ENCODE results near the gene IFITM2.

IFITM2 gene

DNA sequence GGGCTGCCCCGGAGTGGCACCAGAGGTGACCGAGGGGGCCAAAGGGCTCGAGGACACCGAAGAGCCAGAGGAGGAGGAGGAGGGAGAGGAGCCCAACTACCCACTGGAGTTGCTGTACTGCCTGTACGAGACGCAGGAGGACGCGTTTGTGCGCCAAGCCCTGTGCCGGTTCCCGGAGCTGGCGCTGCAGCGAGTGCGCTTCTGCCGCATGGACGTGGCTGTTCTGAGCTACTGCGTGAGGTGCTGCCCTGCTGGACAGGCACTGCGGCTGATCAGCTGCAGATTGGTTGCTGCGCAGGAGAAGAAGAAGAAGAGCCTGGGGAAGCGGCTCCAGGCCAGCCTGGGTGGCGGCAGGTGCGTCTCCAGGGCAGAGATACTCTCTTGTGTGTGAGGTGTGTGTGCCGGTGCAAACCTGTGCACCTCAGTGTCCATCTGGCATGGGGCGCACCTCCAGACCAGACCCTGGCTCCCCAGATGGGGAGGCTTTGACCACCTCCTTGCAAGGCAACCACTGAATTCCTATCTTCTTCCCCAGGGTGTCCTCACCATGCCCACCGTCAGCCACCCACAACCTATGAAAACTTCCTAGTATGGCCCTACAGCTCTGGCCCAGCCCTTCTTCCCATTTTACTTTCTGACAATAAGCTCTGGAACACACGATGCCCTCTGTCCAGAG, 26.0 kb upstream of the IFITM2 start:
- no peak for DNase-seq (ENCODE audit: low read depth in 3 of 3, low spot score in 1 of 3)

DNA sequence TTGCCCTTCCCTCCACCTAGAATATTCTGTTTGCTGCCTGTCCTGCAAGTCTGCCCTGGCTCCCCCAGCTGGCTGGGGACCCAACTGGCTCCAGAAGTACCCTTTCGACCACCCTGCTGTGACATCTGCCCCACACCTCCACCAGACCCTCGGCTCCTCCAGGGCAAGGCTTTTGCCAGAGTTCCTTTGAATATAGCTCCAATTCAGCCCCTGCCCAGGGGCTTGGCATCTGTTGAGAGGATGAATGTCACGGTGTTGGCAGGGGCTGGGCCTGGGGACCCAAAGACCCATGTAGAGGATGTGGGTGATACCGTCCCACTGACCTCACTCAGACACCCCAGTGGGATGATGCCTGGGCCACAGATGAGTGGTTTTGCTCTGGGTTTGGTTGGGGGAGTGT, 25.4 kb upstream of the IFITM2 start:
- DNase-seq (ENCODE audit: low read depth in 3 of 3, low spot score in 1 of 3), result no peak

DNA sequence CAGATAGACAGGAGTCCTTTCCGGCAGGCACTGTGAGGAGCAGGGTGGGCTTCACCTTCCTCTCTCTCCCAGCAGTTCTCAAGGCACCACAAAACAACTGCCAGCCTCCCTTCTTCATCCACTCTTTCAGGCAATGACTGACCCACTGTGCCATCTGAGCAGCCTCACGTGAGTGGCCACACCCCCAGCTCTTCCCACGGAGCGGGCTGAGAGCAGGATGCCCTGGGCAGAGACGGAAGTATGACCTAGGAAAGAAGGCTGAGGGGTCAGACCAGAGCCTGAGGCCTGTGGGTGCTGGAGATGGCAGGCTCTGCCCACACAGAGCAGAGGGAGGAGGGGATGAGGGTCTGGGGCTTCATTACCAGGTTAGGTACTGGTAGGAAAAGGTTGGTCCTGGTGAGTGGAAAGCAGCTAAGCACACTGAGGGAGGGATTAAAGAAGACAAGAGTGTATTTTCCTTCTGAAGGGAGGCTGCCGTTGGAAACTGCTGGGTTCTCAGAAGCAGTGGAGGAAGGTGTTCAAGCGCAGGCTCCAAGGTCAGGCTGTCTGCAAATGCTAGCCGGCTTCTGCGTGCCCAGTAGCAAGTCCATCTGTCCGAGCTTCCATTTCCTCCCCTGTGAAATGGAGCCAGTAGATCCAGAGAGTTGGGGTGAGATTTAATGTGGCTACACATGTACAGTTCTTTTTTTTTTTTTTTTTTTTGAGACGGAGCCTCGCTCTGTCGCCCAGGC, 24.8 kb upstream of the IFITM2 start:
- DNase-seq (ENCODE audit: low read depth in 3 of 3, low spot score in 1 of 3), result no peak

DNA sequence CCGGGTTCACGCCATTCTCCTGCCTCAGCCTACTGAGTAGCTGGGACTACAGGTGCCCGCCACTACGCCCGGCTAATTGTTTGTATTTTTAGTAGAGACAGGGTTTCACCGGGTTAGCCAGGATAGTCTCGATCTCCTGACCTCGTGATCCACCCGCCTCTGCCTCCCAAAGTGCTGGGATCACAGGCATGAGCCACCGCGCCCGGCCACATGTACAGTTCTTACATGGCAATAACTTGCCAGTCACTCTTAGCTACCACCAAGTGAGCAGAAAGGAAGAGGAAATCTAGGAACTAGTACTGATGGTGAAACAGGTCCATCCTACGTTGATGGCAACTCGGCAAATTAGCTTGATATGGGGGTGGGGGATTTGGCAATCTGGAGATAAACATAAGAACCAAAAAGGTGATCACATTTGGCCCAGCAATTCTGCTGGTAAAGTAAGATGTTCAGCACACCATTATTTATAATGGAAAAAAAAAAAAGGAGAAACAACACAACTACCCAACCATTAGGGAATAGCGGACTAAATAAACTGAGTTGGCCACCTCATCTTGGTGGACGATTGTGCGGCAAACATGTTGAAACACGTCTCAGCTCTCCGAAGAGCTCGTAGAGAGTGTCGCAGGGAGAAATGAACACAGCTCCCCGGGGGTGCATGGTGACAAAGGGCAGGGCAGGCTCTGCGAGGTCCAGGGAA, 24.1 kb upstream of the IFITM2 start:
- DNase-seq (ENCODE audit: low read depth in 3 of 3, low spot score in 1 of 3), result no peak

DNA sequence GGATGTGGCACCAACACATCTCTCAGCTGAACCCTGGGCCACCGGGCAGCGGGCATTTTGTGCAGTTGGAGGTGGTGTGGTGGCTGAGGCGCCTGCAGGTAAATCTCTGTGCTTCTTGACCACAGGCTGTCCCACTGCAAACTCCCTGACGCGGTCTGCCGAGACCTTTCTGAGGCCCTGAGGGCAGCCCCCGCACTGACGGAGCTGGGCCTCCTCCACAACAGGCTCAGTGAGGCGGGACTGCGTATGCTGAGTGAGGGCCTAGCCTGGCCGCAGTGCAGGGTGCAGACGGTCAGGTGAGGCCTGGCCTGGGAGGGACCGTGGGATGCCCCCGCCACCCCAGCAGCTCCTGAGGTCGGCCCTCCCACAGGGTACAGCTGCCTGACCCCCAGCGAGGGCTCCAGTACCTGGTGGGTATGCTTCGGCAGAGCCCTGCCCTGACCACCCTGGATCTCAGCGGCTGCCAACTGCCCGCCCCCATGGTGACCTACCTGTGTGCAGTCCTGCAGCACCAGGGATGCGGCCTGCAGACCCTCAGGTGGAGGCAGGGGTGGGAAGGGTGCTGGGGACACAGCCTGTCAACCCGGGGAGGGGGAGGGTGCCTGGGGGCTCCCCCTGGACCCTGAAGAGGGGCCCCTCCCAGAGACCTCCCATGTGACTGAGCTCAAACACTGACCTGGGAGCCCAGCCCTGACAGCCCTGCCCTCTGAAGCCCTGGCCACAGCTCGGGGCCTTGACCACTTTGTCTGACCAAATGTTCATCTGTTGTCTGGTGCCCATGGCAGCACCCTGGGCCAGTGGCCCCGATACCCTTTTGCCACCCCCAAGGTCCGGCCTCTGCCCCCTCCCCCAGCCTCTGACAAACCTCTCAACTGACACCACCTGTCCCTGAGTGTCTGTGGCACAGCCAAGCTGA, 23.3 kb upstream of the IFITM2 start:
- no peak for DNase-seq (ENCODE audit: low read depth in 3 of 3, low spot score in 1 of 3)

DNA sequence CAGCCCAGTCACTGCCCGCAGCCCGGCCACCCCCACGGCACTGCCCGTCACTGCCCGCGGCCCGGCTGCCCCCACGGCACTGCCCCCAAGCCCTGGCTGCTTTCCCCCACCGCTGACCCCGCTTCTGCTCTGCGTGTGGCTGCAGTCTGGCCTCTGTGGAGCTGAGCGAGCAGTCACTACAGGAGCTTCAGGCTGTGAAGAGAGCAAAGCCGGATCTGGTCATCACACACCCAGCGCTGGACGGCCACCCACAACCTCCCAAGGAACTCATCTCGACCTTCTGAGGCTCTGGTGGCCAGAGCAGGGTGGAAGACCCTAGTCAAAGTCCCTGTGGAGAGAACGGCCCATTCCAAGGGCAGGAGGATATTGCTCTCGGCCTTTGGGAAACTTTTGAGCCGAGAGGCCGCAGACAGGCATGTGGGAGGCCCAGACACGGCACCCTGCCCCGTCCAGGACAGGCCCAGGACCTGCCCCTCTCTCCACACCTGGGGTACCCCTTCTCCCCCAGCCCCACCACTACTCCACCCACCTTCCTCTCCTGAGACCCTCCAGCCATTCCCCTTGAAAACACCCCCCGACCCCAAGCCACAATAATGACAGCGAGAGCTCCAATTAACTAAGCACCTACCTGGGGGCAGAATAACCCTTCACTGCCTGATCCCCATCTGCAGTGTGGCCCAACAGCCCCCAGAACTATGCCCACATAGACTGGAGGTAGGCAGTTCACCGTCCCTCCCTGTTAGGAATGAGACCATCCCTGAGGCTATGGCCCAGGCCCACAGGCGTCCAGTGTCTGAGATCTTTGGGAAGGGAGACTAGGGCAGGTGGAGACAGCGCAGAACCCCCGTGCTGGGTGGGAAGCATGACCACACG, 22.4 kb upstream of the IFITM2 start:
- no peak for DNase-seq (ENCODE audit: low read depth in 3 of 3, low spot score in 1 of 3)

DNA sequence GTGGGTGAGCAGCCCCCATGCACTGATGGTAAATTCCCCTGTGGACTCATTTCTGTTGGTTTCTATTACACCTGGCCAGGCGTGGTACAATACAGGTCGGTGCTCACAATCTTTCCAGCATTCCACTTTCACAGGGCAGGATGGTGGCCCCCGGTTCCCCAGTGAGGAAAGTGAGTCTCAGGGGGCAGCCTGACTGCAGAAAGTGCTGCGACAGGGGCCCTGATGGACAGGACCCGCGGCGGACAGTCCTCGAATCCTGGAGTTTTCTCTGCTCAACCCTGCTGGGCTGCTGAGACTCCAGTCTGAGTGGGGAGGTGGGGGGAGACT, 21.8 kb upstream of the IFITM2 start:
- DNase-seq (ENCODE audit: low read depth in 3 of 3, low spot score in 1 of 3), result no peak

DNA sequence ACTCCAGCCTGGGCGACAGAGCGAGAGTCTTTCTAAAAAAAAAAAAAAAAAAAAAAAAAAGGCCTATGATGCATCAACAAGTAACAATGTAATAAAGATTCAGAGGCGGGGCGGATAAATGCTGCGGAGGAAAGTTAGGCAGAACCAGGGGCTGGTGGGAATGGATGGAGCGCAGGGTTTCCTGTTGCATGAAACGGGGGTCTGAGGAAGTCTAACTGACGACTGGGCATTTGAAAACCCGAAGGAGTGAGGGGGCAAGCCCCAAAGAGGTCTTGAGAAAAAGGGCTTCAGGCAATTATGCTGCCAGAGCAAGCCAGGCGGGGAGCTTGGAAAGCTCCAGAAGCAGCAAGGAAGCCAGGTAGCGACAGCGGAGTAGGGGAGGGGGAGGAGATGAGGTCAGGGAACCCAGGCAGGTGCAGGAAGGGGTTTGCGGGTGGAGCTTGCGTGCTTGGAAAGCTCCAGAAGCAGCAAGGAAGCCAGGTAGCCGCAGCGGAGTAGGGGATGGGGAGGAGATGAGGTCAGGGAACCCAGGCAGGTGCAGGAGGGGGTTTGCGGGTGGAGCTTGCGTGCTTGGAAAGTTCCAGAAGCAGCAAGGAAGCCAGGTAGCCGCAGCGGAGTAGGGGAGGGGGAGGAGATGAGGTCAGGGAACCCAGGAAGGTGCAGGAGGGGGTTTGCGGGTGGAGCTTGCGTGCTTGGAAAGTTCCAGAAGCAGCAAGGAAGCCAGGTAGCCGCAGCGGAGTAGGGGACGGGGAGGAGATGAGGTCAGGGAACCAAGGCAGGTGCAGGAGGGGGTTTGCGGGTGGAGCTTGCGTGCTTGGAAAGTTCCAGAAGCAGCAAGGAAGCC, 20.4 kb upstream of the IFITM2 start:
- DNase-seq (ENCODE audit: low read depth in 3 of 3, low spot score in 1 of 3), result peak in 1 of 3 donors; percentile 64

DNA sequence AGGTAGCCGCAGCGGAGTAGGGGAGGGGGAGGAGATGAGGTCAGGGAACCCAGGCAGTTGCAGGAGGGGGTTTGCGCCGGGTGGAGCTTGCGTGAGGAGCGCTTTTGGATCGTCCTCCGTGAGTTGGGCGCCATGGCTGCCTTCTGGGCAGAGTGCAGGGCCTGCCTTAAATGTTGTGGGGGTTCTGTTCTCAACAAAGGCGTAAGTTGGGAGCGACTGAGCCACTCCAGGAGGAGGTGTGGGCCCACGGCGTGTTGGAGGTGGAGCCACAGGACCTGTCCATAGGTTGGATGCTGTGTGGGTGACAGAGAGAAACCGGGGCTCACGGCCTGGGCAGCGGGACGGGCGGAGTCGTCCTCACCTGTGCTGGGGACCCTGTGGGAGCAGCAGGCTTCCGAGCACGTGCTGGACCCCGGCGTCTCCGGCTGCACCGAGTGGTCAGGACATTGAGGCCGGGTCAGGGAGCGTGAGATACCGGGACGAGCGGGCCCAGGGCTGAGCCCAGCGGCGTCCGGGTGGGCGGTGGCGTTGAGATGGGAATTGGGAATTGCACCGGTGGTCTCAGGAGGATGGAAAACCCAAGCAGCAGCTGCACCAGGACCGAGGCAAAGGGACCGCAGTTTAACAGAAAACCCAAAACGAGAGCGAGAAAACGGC, 19.7 kb upstream of the IFITM2 start:
- DNase-seq (ENCODE audit: low read depth in 3 of 3, low spot score in 1 of 3), result peak in 1 of 3 donors; percentile 57

DNA sequence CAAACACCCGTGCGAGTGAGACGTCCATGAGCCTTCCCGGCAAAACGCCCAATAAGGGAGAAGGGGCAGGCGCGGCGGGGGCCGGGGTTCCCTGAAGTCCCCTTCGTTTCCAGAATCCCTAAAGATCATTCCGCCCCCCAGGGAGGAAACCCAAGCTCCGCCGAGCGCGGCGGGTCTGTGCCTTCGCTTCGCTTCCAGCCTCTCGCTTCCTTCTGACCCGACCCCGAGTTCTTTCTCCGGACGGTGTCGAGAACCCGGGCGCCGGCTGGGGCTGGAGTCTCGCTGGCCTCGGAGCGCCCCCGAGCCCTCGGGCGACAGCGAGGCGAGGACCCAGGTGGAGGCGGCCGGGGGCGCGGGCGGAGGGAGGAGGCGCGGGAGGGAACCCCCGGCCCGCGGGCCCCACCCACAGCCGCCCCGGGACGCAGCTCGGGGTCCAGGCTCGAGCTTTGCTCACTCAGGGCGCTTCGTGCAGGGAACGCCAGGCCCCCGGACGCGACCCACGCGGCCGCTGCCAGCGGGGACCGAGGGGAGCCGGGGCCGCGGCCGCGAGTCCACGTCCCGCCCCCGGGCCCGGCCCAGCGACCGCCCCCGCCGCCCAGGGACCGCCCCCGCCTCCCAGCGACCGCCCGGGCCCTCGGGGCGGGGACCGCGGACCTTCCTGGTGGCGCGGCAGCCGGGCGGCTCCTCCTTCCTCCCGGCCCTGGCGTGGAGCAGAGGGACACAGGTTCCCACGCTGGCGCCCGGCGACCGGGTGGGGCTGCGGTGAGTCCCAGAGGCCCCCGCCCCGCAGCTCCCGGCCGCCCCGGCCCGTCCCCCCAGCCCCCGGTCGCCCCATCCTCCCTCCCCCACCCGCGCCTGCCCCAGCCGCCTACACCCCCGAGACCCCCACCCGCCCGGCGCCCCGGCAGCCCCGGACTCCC, 18.9 kb upstream of the IFITM2 start, which contains the start of gene PGGHG:
TSS of gene PGGHG (plus strand) at position 649 of the 920 bp plus-strand sequence. CDS start 691 bp downstream, outside the sequence.
- no peak for DNase-seq (ENCODE audit: low read depth in 3 of 3, low spot score in 1 of 3)

DNA sequence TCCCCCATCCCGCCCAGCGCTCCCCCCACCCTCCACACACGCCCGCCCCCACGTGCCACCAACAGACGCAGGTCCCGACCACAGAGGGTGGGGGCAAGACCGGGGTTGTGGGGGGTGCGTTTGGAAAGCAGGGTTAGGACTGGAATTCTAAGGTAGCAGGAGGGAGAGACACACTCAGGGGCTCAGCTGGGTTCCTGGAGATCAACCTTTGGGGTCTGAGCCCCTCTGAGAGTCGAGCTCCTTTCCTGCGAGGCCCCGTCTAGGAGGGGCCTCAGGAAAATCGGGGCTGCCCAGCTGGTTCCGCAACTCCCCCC, 18.3 kb upstream of the IFITM2 start:
- DNase-seq (ENCODE audit: low read depth in 3 of 3, low spot score in 1 of 3), result no peak

DNA sequence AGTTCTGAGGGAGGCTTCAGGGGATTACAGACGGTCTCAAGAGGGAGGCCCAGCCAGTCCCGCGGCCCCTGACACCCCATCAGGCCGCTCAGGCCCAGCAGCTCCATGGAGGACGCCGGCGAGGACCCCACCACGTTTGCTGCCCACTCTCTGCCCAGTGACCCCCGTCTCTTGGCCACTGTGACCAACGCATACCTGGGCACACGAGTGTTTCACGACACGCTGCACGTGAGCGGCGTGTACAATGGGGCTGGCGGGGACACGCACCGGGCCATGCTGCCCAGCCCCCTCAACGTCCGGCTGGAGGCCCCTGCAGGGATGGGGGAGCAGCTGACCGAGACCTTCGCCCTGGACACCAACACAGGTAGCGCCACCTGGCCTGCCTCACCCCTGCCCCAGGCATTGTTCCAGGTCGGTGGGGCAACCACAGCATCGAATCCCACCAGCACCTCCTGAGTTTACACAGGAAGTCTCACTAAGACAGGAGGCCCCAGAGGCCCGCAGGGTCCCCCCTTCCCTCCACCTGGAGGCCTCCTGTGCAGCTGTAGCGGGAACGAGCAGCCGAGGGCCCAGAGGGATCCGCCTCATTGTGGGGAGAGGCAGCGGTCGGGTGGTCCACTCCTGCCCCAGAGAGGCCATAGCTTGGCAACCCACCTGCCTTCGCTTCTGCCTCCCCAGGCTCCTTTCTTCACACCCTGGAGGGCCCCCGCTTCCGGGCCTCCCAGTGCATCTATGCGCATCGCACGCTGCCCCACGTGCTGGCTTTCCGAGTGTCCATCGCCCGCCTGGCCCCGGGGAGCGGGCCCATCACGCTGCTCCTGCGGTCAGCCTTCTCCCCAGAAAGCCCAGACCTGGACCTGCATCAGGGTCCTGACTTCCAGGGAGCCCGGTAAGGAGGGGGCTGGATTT, 17.6 kb upstream of the IFITM2 start:
- no peak for DNase-seq (ENCODE audit: low read depth in 3 of 3, low spot score in 1 of 3)

DNA sequence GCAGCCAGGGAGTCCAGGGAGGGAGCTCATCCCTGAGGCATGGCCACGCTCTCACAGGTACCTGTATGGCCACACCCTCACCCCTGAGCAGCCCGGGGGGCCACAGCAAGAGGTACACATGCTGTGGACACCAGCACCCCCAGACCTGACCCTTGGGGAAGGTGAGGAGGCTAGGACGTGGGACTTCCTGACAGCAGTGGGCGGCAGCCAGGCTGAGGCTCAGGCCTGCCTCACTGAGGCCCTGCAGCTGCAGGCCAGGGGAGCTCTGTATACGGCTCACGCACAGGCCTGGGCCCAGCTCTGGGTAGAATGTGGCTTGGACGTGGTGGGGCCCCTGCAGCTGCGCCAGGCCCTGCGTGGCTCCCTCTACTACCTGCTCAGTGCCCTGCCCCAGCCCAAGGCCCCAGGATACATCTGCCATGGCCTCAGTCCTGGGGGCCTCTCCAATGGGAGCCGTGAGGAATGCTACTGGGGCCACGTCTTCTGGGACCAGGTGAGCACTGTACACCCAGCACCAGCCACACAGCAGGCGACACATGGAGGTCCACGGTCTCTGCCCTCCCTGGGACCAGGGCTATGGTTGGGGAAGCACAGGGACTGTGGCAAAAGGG, 16.9 kb upstream of the IFITM2 start:
- no peak for DNase-seq (ENCODE audit: low read depth in 3 of 3, low spot score in 1 of 3)

DNA sequence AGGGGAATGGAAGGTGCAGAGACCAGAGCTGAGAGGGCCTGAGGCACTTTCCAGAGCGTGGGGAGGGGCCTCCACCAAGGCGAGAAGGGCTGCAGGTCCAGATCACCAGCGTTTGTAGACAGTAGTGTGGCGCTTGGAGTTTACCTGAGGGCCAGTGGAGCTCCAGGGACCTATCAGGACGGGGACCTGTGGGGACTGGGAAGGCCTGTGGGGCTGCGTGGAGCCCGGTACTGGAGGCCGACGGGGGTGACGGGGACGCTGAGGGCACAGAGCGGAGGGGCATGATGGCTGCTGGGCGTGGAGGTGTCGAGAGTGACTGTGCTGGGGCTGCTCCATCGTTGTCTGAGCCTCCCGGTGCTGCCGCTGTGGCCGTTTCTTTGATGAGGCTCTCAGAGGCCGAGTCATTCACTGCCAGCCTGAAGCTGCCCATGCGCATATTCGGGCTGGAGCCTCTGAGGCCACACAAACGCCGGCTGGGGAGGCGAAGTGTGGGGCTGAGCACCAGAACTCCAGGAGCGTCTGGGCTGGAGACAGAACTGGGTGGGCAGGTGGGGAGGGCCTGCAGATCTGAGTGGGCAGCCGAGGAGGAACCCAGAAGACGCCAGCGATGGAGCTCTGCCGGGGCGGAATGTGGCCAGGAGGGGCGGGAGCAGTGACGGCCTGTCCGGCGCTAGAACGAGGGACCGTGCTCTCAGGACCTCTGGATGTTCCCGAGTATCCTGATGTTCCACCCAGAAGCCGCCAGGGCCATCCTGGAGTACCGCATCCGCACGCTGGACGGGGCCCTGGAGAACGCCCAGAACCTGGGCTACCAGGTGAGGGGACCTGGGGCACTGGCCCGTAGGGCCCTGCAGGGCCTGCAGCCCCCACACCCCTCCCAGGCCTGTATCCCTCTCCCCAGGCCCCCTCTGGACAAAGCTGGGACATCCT, 16.1 kb upstream of the IFITM2 start:
- no peak for DNase-seq (ENCODE audit: low read depth in 3 of 3, low spot score in 1 of 3)
